AG09309 (cell line): ENCODE results near the gene CNTN2.

Experiments
- DNase-seq: peaks from one replicate; pipeline ENCODE4 v3.0.0-alpha.2; 2010; ENCODE audit warnings: low read depth
- H3K4me3 ChIP-seq: 2 replicates; pipeline ENCODE4 v1.5.1; 2011; ENCODE audit warnings: mild to moderate bottlenecking, low read depth, low read length, moderate library complexity; ENCODE audit not compliant: control insufficient read depth
- CTCF ChIP-seq: IDR thresholded peaks from 2 replicates; pipeline ENCODE4 v1.5.1; 2011; ENCODE audit warnings: mild to moderate bottlenecking, low read depth, low read length, inconsistent platforms; ENCODE audit not compliant: insufficient read depth, control insufficient read depth; ENCODE audit errors: missing control alignments

Gene CNTN2

GRCh38 chr1:205042911-205043806 is at the start of gene CNTN2:
Gene CNTN2 (plus strand): TSS chr1:205043212. CDS start chr1:205053186, 9,974 bp downstream.
- no peak for TF ChIP-seq CTCF
- no peak for DNase-seq
- H3K4me3 ChIP-seq: no peak within 1 kb of the TSS

GRCh38 chr1:204994086-204994862 is 48.7 kb upstream of the CNTN2 start:
- no peak for DNase-seq
- TF ChIP-seq CTCF: no peak
- no peak overlapping the region for H3K4me3 ChIP-seq

GRCh38 chr1:204996981-204997380 is 46.0 kb upstream of the CNTN2 start:
- no peak for DNase-seq
- no peak overlapping the region for H3K4me3 ChIP-seq
- no peak for TF ChIP-seq CTCF

GRCh38 chr1:204997591-204998355 is 45.2 kb upstream of the CNTN2 start:
- no peak overlapping the region for H3K4me3 ChIP-seq
- TF ChIP-seq CTCF: no peak
- no peak for DNase-seq

- H3K4me3 ChIP-seq: no peak overlapping the region
- no peak for TF ChIP-seq CTCF
- no peak for DNase-seq
Measured at GRCh38 chr1:205001162-205001561, 41.9 kb upstream of the CNTN2 start.

- no peak for DNase-seq
- no peak overlapping the region for H3K4me3 ChIP-seq
- TF ChIP-seq CTCF: no peak
Measured at GRCh38 chr1:205002705-205003104, 40.3 kb upstream of the CNTN2 start.
